Measurements from ENCODE around the gene KIF26B.

The KIF26B gene

GRCh38 chr1:245283001-245283400, 128.2 kb downstream of the KIF26B start:
- no peaks in the 10 kb centered on the region for H3K36me3 ChIP-seq (ENCODE audit: low read length)

DNA sequence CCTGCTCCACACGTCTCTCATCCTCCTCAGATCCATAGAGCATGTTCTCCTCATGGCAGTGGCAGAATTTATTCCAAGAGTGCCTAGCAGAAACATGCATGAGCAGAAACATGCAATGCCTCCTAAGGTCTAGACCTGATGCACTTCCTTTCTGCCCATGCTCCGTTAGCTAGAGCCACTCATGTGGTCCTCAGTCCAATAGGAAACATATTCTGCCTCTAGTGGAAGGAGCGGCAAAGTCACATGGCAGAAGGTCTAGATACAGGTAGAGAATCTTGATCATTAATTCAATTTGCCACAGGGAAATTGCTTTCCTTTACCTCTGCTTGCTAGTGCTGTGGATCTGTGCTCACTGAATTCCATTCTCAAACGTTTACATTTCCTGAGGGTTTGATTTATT, 130.4 kb downstream of the KIF26B start:
- Histone ChIP-seq H3K4me3 (ENCODE audit: insufficient read depth, low read length, poor library complexity, severe bottlenecking) (no peak overlapping the region), H3F3A (ENCODE audit: insufficient read depth) (no peaks in the 10 kb centered on the region), H3K27me3 (ENCODE audit: low read length) (no peaks in the 10 kb centered on the region), H3K9me2 (replicated peaks; ENCODE audit: insufficient read depth, low read length) (no peaks in the 10 kb centered on the region), H2AFZ (ENCODE audit: low read depth, low read length, severe bottlenecking) (no peak overlapping the region), H3K79me2 (ENCODE audit: insufficient read depth, low read length) (no peaks in the 10 kb centered on the region), H3K9ac (ENCODE audit: low read length) (no peak overlapping the region), H3K36me3 (ENCODE audit: low read length) (no peaks in the 10 kb centered on the region), H4K20me1 (ENCODE audit: low read depth, low read length) (no peaks in the 10 kb centered on the region), H3K27ac (ENCODE audit: low read depth, low read length) (no peak overlapping the region), H3K4me2 (ENCODE audit: low read depth, low read length, poor library complexity, severe bottlenecking) (no peak overlapping the region), H3K9me3 (ENCODE audit: insufficient read depth, low read length) (no peaks in the 10 kb centered on the region)
- TF ChIP-seq, protein P1, sequence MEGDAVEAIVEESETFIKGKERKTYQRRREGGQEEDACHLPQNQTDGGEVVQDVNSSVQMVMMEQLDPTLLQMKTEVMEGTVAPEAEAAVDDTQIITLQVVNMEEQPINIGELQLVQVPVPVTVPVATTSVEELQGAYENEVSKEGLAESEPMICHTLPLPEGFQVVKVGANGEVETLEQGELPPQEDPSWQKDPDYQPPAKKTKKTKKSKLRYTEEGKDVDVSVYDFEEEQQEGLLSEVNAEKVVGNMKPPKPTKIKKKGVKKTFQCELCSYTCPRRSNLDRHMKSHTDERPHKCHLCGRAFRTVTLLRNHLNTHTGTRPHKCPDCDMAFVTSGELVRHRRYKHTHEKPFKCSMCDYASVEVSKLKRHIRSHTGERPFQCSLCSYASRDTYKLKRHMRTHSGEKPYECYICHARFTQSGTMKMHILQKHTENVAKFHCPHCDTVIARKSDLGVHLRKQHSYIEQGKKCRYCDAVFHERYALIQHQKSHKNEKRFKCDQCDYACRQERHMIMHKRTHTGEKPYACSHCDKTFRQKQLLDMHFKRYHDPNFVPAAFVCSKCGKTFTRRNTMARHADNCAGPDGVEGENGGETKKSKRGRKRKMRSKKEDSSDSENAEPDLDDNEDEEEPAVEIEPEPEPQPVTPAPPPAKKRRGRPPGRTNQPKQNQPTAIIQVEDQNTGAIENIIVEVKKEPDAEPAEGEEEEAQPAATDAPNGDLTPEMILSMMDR (IDR thresholded peaks at IDR 0.05; ENCODE audit: insufficient read depth, low read length, poor library complexity, severe bottlenecking) = no peak
- no peak for TF ChIP-seq EZH2phosphoT487 (conservative IDR thresholded peaks at IDR 0.05; ENCODE audit: low read length)

More at GRCh38 chr1:245283001-245283400, 128.2 kb downstream of the KIF26B start:
- H3K4me2 ChIP-seq (ENCODE audit: low read depth, low read length, poor library complexity, severe bottlenecking) = no peak overlapping the region
- no peaks in the 10 kb centered on the region for H3F3A ChIP-seq (ENCODE audit: insufficient read depth)
- TF ChIP-seq EZH2phosphoT487 (conservative IDR thresholded peaks at IDR 0.05; ENCODE audit: low read length) = no peak
- TF ChIP-seq, protein P1 (IDR thresholded peaks at IDR 0.05; ENCODE audit: insufficient read depth, low read length, poor library complexity, severe bottlenecking) = no peak
- no peak overlapping the region for H2AFZ ChIP-seq (ENCODE audit: low read depth, low read length, severe bottlenecking)
- no peak overlapping the region for H3K4me3 ChIP-seq (ENCODE audit: insufficient read depth, low read length, poor library complexity, severe bottlenecking)
- H3K9me2 ChIP-seq (replicated peaks; ENCODE audit: insufficient read depth, low read length) = no peaks in the 10 kb centered on the region
- no peaks in the 10 kb centered on the region for H3K79me2 ChIP-seq (ENCODE audit: insufficient read depth, low read length)
- no peak overlapping the region for H3K9ac ChIP-seq (ENCODE audit: low read length)
- H3K27me3 ChIP-seq (ENCODE audit: low read length) = no peaks in the 10 kb centered on the region
- no peak overlapping the region for H3K27ac ChIP-seq (ENCODE audit: low read depth, low read length)
- H4K20me1 ChIP-seq (ENCODE audit: low read depth, low read length) = no peaks in the 10 kb centered on the region
- H3K9me3 ChIP-seq (ENCODE audit: insufficient read depth, low read length) = no peaks in the 10 kb centered on the region

GRCh38 chr1:245288796-245289195, 134.0 kb downstream of the KIF26B start:
- Histone ChIP-seq H2AFZ (ENCODE audit: low read depth, low read length, severe bottlenecking) (no peak overlapping the region), H3K27ac (ENCODE audit: low read depth, low read length) (no peak overlapping the region), H3K9me2 (replicated peaks; ENCODE audit: insufficient read depth, low read length) (no peaks in the 10 kb centered on the region), H3K4me2 (ENCODE audit: low read depth, low read length, poor library complexity, severe bottlenecking) (no peak overlapping the region), H4K20me1 (ENCODE audit: low read depth, low read length) (no peaks in the 10 kb centered on the region), H3F3A (ENCODE audit: insufficient read depth) (no peaks in the 10 kb centered on the region), H3K4me3 (ENCODE audit: insufficient read depth, low read length, poor library complexity, severe bottlenecking) (no peak overlapping the region), H3K9ac (ENCODE audit: low read length) (no peak overlapping the region), H3K9me3 (ENCODE audit: insufficient read depth, low read length) (no peaks in the 10 kb centered on the region), H3K79me2 (ENCODE audit: insufficient read depth, low read length) (no peaks in the 10 kb centered on the region), H3K36me3 (ENCODE audit: low read length) (no peaks in the 10 kb centered on the region), H3K27me3 (ENCODE audit: low read length) (no peaks in the 10 kb centered on the region)
- no peak for TF ChIP-seq EZH2phosphoT487 (conservative IDR thresholded peaks at IDR 0.05; ENCODE audit: low read length)
- TF ChIP-seq, protein P1 (IDR thresholded peaks at IDR 0.05; ENCODE audit: insufficient read depth, low read length, poor library complexity, severe bottlenecking) = no peak

Data from SU-DHL-6 (cell line).